Measurements from ENCODE around the gene NEK9. TPM values are rescaled to one million over a fixed set of nuclear protein-coding genes. Genes with fewer than 3 reads are reported as not detected.

Gene NEK9
- total RNA-seq, 2 donors from 2014 or later = 49.5 to 57.3 TPM

GRCh38 chr14:75107186-75107585 lies 19.7 kb downstream of the NEK9 start:
- Histone ChIP-seq H3K36me3 (peaks cover 11% of the 10 kb centered on the region), H3K27me3 (no peaks in the 10 kb centered on the region), H3K9me3 (no peaks in the 10 kb centered on the region), H3K4me1 (no peaks in the 10 kb centered on the region), H3K27ac (no peak overlapping the region), H3K9ac (ENCODE audit: low read depth in 2 of 2, low read length in 2 of 2) (no peak overlapping the region), H3K4me3 (no peak overlapping the region)
- intact Hi-C loops (cut with DNase I) = no loop called here
- no peak for DNase-seq
- TF ChIP-seq CTCF (IDR thresholded peaks at IDR 0.05) = no peak

GRCh38 chr14:75101491-75101890 lies 25.4 kb downstream of the NEK9 start:
- Histone ChIP-seq H3K27ac (no peak overlapping the region), H3K9ac (ENCODE audit: low read depth in 2 of 2, low read length in 2 of 2) (no peak overlapping the region), H3K4me1 (no peaks in the 10 kb centered on the region), H3K4me3 (no peak overlapping the region), H3K27me3 (no peaks in the 10 kb centered on the region), H3K36me3 (no peaks in the 10 kb centered on the region), H3K9me3 (no peaks in the 10 kb centered on the region)
- intact Hi-C loops (cut with DNase I) = no loop called here
- no peak for TF ChIP-seq CTCF (IDR thresholded peaks at IDR 0.05)
- no peak for DNase-seq

GRCh38 chr14:75098682-75099081 lies 28.2 kb downstream of the NEK9 start:
- intact Hi-C loops (cut with DNase I) = no loop called here
- Histone ChIP-seq H3K9ac (ENCODE audit: low read depth in 2 of 2, low read length in 2 of 2) (no peak overlapping the region), H3K9me3 (no peaks in the 10 kb centered on the region)

GRCh38 chr14:75098212-75098611 lies 28.6 kb downstream of the NEK9 start:
- intact Hi-C loops (cut with DNase I) = no loop called here
- DNase-seq = no peak
- Histone ChIP-seq H3K4me1 (no peaks in the 10 kb centered on the region), H3K9me3 (no peaks in the 10 kb centered on the region), H3K27ac (no peak overlapping the region), H3K9ac (ENCODE audit: low read depth in 2 of 2, low read length in 2 of 2) (no peak overlapping the region), H3K27me3 (no peaks in the 10 kb centered on the region), H3K4me3 (no peak overlapping the region), H3K36me3 (peaks cover 6% of the 10 kb centered on the region)
- TF ChIP-seq CTCF (IDR thresholded peaks at IDR 0.05) = no peak

More at GRCh38 chr14:75098682-75099081, 28.2 kb downstream of the NEK9 start:
- Histone ChIP-seq H3K27ac (no peak overlapping the region), H3K27me3 (no peaks in the 10 kb centered on the region), H3K4me3 (no peak overlapping the region), H3K36me3 (peaks cover 1% of the 10 kb centered on the region), H3K4me1 (no peaks in the 10 kb centered on the region)
- TF ChIP-seq CTCF (IDR thresholded peaks at IDR 0.05) = no peak
- no peak for DNase-seq

GRCh38 chr14:75096959-75097358 lies 29.9 kb downstream of the NEK9 start:
- no peak overlapping the region for H3K27ac ChIP-seq
- DNase-seq = no peak
- no peaks in the 10 kb centered on the region for H3K27me3 ChIP-seq
- no peak for TF ChIP-seq CTCF (IDR thresholded peaks at IDR 0.05)
- H3K4me1 ChIP-seq = no peaks in the 10 kb centered on the region
- intact Hi-C loops (cut with DNase I) = no loop called here
- no peak overlapping the region for H3K4me3 ChIP-seq
- H3K36me3 ChIP-seq = peaks cover 9% of the 10 kb centered on the region
- H3K9me3 ChIP-seq = no peaks in the 10 kb centered on the region
- no peak overlapping the region for H3K9ac ChIP-seq (ENCODE audit: low read depth in 2 of 2, low read length in 2 of 2)

GRCh38 chr14:75095690-75096089 lies 31.2 kb downstream of the NEK9 start:
- H3K9me3 ChIP-seq = no peaks in the 10 kb centered on the region
- no peak overlapping the region for H3K9ac ChIP-seq (ENCODE audit: low read depth in 2 of 2, low read length in 2 of 2)
- H3K4me1 ChIP-seq = no peaks in the 10 kb centered on the region
- DNase-seq = no peak
- H3K27ac ChIP-seq = no peak overlapping the region
- TF ChIP-seq CTCF (IDR thresholded peaks at IDR 0.05) = no peak
- no peaks in the 10 kb centered on the region for H3K27me3 ChIP-seq
- H3K4me3 ChIP-seq = no peak overlapping the region
- intact Hi-C loops (cut with DNase I) = no loop called here
- H3K36me3 ChIP-seq = peaks cover 9% of the 10 kb centered on the region
